ENCODE data around the gene PSMD14. TPM values are rescaled to one million over a fixed set of nuclear protein-coding genes. Genes with fewer than 3 reads are reported as not detected.

The PSMD14 gene
- total RNA-seq, 4 donors from 2014 or later, result 19.9 to 41.7 (median 34.1) TPM

GRCh38 chr2:161374446-161374845 is 66.2 kb downstream of the PSMD14 start:
- TF ChIP-seq POLR2A (IDR thresholded peaks at IDR 0.05), result no peak
- no peak for TF ChIP-seq CTCF (IDR thresholded peaks at IDR 0.05)
- H3K4me3 ChIP-seq (ENCODE audit: low read depth, poor library complexity, severe bottlenecking), result no peak overlapping the region
- intact Hi-C loops (cut with DNase I; ENCODE audit: low total_unique reads), result no loop called here
- 95 to 100% methylated on average over 1 of the region's 1 CpG for WGBS, 2 donors
- no peak for DNase-seq (ENCODE audit: low spot score in 2 of 2)

GRCh38 chr2:161379740-161380139 is 71.5 kb downstream of the PSMD14 start:
- intact Hi-C loops (cut with DNase I; ENCODE audit: low total_unique reads), result no loop called here
- H3K4me3 ChIP-seq (ENCODE audit: low read depth, poor library complexity, severe bottlenecking), result no peak overlapping the region
- no peak for TF ChIP-seq POLR2A (IDR thresholded peaks at IDR 0.05)
- no peak for TF ChIP-seq CTCF (IDR thresholded peaks at IDR 0.05)
- 91 to 97% methylated on average over 2 of the region's 2 CpGs for WGBS, 2 donors
- no peak for DNase-seq (ENCODE audit: low spot score in 2 of 2)

DNA sequence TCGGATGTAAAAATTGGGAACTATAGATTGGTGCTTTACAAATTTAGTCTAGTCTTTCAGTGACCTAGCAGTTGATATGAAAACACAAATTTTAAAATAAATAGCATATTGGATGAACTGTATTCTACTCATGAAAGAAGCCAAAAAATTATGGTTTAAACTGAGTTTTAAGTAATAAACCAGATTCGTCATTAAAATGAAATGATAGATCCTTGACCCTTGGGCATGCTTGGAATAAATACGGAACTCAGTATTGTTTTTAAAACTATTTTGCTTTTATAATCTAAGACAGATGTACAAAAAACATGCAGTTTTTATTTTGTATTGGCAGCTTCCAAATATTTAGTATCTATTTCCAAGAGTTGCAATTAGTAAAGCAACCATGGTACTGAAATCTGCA is 73.3 kb downstream of the PSMD14 start:
- no peak overlapping the region for H3K4me3 ChIP-seq (ENCODE audit: low read depth, poor library complexity, severe bottlenecking)
- no peak for DNase-seq (ENCODE audit: low spot score in 2 of 2)
- intact Hi-C loops (cut with DNase I; ENCODE audit: low total_unique reads), result no loop called here
- TF ChIP-seq POLR2A (IDR thresholded peaks at IDR 0.05) (no peak), CTCF (IDR thresholded peaks at IDR 0.05) (no peak)
- WGBS, 2 donors, result 63 to 66% methylated on average over 3 of the region's 3 CpGs

DNA sequence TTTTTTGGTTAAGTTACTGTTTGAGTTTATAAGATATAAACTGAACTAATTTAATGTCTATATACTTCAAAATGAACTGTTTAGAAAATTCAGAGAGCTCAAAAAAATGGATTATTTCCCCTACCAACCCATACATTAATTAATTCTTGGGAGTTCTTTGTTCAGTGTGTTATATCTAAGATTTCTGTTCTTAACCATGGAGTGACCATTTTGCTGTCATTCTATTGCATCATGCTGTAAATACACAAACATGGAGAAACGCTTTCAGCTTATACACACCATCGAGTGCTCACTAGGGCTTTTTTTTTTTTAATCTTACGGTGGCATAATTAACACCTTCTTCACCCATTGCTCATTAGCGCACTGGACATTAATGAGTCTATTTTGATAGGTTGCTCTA is 74.5 kb downstream of the PSMD14 start:
- DNase-seq (ENCODE audit: low spot score in 2 of 2), result no peak
- TF ChIP-seq CTCF (IDR thresholded peaks at IDR 0.05), result no peak
- no peak for TF ChIP-seq POLR2A (IDR thresholded peaks at IDR 0.05)
- 96 to 98% methylated on average over 4 of the region's 4 CpGs for WGBS, 2 donors
- no peak overlapping the region for H3K4me3 ChIP-seq (ENCODE audit: low read depth, poor library complexity, severe bottlenecking)
- intact Hi-C loops (cut with DNase I; ENCODE audit: low total_unique reads), result no loop called here

GRCh38 chr2:161384864-161385263 is 76.6 kb downstream of the PSMD14 start:
- no peak overlapping the region for H3K4me3 ChIP-seq (ENCODE audit: low read depth, poor library complexity, severe bottlenecking)
- no peak for DNase-seq (ENCODE audit: low spot score in 2 of 2)
- TF ChIP-seq POLR2A (IDR thresholded peaks at IDR 0.05), result no peak
- TF ChIP-seq CTCF (IDR thresholded peaks at IDR 0.05), result no peak
- intact Hi-C loops (cut with DNase I; ENCODE audit: low total_unique reads), result no loop called here

- no peak for TF ChIP-seq CTCF (IDR thresholded peaks at IDR 0.05)
- no peak for TF ChIP-seq POLR2A (IDR thresholded peaks at IDR 0.05)
- 80 to 83% methylated on average over 2 of the region's 2 CpGs for WGBS, 2 donors
- no peak overlapping the region for H3K4me3 ChIP-seq (ENCODE audit: low read depth, poor library complexity, severe bottlenecking)
- intact Hi-C loops (cut with DNase I; ENCODE audit: low total_unique reads), result no loop called here
- no peak for DNase-seq (ENCODE audit: low spot score in 2 of 2)
Measured at GRCh38 chr2:161386228-161386824, 78.1 kb downstream of the PSMD14 start.
